ENCODE results near the gene PIK3C2G.

Gene PIK3C2G

DNA sequence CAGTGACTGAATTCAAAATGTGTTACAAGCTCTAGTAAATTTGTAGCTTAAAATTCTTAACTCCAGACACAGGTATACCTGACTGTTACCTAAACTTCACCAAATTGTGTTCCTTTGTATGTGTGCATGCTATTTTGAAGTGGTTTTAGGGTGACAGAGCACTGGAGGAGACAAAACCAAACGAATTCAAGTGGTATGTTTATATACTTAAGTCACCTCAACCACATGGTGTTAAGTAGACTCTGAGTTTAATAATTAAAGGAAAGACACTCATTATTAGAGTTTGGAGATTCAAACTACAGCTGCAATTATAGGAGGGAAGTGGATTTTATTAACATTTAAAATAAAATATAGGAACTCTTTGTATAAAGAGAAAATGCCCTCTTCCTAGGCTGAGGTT is 392.1 kb downstream of the PIK3C2G start:
- H3K79me2 ChIP-seq (ENCODE audit: control insufficient read depth, low read length) = no peaks in the 10 kb centered on the region
- H3K27me3 ChIP-seq (ENCODE audit: control insufficient read depth, low read length) = no peaks in the 10 kb centered on the region
- no peaks in the 10 kb centered on the region for H3K9me3 ChIP-seq (ENCODE audit: control insufficient read depth, insufficient read depth, low read length)
- no peak overlapping the region for H3K27ac ChIP-seq (ENCODE audit: low read depth, low read length)
- H3K4me2 ChIP-seq (ENCODE audit: low read length) = no peak overlapping the region
- no peaks in the 10 kb centered on the region for H4K20me1 ChIP-seq (ENCODE audit: control insufficient read depth, insufficient read depth, low read depth, low read length)
- no peak overlapping the region for H3K4me3 ChIP-seq (ENCODE audit: low read length)
- TF ChIP-seq, protein P1, sequence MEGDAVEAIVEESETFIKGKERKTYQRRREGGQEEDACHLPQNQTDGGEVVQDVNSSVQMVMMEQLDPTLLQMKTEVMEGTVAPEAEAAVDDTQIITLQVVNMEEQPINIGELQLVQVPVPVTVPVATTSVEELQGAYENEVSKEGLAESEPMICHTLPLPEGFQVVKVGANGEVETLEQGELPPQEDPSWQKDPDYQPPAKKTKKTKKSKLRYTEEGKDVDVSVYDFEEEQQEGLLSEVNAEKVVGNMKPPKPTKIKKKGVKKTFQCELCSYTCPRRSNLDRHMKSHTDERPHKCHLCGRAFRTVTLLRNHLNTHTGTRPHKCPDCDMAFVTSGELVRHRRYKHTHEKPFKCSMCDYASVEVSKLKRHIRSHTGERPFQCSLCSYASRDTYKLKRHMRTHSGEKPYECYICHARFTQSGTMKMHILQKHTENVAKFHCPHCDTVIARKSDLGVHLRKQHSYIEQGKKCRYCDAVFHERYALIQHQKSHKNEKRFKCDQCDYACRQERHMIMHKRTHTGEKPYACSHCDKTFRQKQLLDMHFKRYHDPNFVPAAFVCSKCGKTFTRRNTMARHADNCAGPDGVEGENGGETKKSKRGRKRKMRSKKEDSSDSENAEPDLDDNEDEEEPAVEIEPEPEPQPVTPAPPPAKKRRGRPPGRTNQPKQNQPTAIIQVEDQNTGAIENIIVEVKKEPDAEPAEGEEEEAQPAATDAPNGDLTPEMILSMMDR (IDR thresholded peaks at IDR 0.05; ENCODE audit: low read depth, low read length, poor library complexity, severe bottlenecking) = no peak
- TF ChIP-seq EZH2phosphoT487 (IDR thresholded peaks at IDR 0.05; ENCODE audit: borderline replicate concordance, low read length) = no peak
- no peaks in the 10 kb centered on the region for H3F3A ChIP-seq (ENCODE audit: control insufficient read depth, insufficient read depth)
- H3K4me1 ChIP-seq (ENCODE audit: control insufficient read depth, low read length) = no peaks in the 10 kb centered on the region
- H3K36me3 ChIP-seq (ENCODE audit: control insufficient read depth, low read length) = no peaks in the 10 kb centered on the region
- H3K9me2 ChIP-seq (replicated peaks; ENCODE audit: control insufficient read depth, low read length) = no peaks in the 10 kb centered on the region

DNA sequence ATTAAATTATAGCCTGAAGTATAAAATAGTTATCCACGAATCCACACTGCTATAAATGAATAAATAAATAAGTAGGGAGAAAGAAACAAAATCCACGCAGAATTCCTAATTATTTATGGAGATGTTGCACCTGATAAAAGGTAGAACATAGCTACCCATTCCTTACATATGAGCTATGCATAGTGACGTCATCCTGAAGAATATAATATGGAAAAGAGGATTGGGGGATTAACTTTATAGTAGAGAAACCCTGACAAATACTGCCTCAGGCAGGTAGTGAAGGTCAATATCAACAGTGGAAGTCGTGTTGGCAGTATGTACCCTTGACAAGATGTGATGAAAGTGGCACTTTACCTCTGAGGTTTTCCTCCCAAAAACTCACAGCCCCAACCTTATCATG is 394.0 kb downstream of the PIK3C2G start:
- H3K4me3 ChIP-seq (ENCODE audit: low read length) = no peak overlapping the region
- no peaks in the 10 kb centered on the region for H3F3A ChIP-seq (ENCODE audit: control insufficient read depth, insufficient read depth)
- no peak overlapping the region for H3K4me2 ChIP-seq (ENCODE audit: low read length)
- H3K27me3 ChIP-seq (ENCODE audit: control insufficient read depth, low read length) = no peaks in the 10 kb centered on the region
- H4K20me1 ChIP-seq (ENCODE audit: control insufficient read depth, insufficient read depth, low read depth, low read length) = no peaks in the 10 kb centered on the region
- TF ChIP-seq, protein P1 (IDR thresholded peaks at IDR 0.05; ENCODE audit: low read depth, low read length, poor library complexity, severe bottlenecking) = no peak
- no peak for TF ChIP-seq EZH2phosphoT487 (IDR thresholded peaks at IDR 0.05; ENCODE audit: borderline replicate concordance, low read length)
- no peaks in the 10 kb centered on the region for H3K36me3 ChIP-seq (ENCODE audit: control insufficient read depth, low read length)
- no peaks in the 10 kb centered on the region for H3K79me2 ChIP-seq (ENCODE audit: control insufficient read depth, low read length)
- no peaks in the 10 kb centered on the region for H3K4me1 ChIP-seq (ENCODE audit: control insufficient read depth, low read length)
- H3K9me3 ChIP-seq (ENCODE audit: control insufficient read depth, insufficient read depth, low read length) = no peaks in the 10 kb centered on the region
- no peaks in the 10 kb centered on the region for H3K9me2 ChIP-seq (replicated peaks; ENCODE audit: control insufficient read depth, low read length)
- no peak overlapping the region for H3K27ac ChIP-seq (ENCODE audit: low read depth, low read length)

DNA sequence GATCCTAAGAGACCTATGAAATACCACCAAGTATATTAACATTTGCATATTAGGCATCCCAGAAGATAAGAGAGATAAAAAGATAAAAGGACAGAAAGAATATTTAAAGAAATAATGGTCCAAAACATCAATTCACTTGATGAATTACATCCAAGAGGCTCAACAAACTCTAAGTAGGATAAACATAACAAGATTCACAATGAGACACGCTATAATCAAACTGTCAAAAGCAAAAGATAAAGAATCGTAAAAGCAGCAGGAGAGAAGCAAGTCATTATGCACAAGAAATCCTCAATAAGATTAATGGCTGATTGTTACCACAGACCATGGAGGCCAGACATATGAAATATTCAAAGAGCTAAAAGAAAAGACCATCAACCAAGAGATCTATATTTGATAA is 396.9 kb downstream of the PIK3C2G start:
- Histone ChIP-seq H3K36me3 (ENCODE audit: control insufficient read depth, low read length) (no peaks in the 10 kb centered on the region), H3K27ac (ENCODE audit: low read depth, low read length) (no peak overlapping the region), H3K27me3 (ENCODE audit: control insufficient read depth, low read length) (no peaks in the 10 kb centered on the region), H3K4me2 (ENCODE audit: low read length) (no peak overlapping the region), H3F3A (ENCODE audit: control insufficient read depth, insufficient read depth) (no peaks in the 10 kb centered on the region), H4K20me1 (ENCODE audit: control insufficient read depth, insufficient read depth, low read depth, low read length) (no peaks in the 10 kb centered on the region), H3K4me3 (ENCODE audit: low read length) (no peak overlapping the region), H3K9me3 (ENCODE audit: control insufficient read depth, insufficient read depth, low read length) (no peaks in the 10 kb centered on the region), H3K9me2 (replicated peaks; ENCODE audit: control insufficient read depth, low read length) (no peaks in the 10 kb centered on the region), H3K4me1 (ENCODE audit: control insufficient read depth, low read length) (no peaks in the 10 kb centered on the region), H3K79me2 (ENCODE audit: control insufficient read depth, low read length) (no peaks in the 10 kb centered on the region)
- TF ChIP-seq, protein P1 (IDR thresholded peaks at IDR 0.05; ENCODE audit: low read depth, low read length, poor library complexity, severe bottlenecking) = no peak
- TF ChIP-seq EZH2phosphoT487 (IDR thresholded peaks at IDR 0.05; ENCODE audit: borderline replicate concordance, low read length) = no peak

DNA sequence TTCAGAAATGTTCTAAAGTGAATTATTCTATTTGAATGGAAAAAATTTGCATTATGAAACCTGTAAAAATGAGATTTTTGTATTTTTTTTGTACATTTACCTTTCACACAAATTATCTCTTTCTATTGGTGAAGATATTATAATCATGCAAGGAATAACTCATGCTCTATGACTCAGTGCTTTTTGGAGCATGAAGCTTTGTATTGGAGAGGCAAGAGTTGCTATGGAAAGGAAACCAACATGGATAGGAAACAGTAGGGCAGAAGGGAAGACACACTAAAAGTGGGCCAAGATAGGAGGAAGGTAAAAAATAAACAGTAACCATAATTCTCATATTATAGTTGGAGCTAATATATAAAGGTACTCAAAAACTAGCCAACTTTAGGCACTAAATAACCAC is 397.5 kb downstream of the PIK3C2G start:
- Histone ChIP-seq H3K9me3 (ENCODE audit: control insufficient read depth, insufficient read depth, low read length) (no peaks in the 10 kb centered on the region), H3K27ac (ENCODE audit: low read depth, low read length) (no peak overlapping the region), H3K4me1 (ENCODE audit: control insufficient read depth, low read length) (no peaks in the 10 kb centered on the region), H3F3A (ENCODE audit: control insufficient read depth, insufficient read depth) (no peaks in the 10 kb centered on the region), H3K9me2 (replicated peaks; ENCODE audit: control insufficient read depth, low read length) (no peaks in the 10 kb centered on the region), H3K36me3 (ENCODE audit: control insufficient read depth, low read length) (no peaks in the 10 kb centered on the region), H3K4me3 (ENCODE audit: low read length) (no peak overlapping the region), H3K79me2 (ENCODE audit: control insufficient read depth, low read length) (no peaks in the 10 kb centered on the region), H3K4me2 (ENCODE audit: low read length) (no peak overlapping the region), H4K20me1 (ENCODE audit: control insufficient read depth, insufficient read depth, low read depth, low read length) (no peaks in the 10 kb centered on the region), H3K27me3 (ENCODE audit: control insufficient read depth, low read length) (no peaks in the 10 kb centered on the region)
- TF ChIP-seq, protein P1 (IDR thresholded peaks at IDR 0.05; ENCODE audit: low read depth, low read length, poor library complexity, severe bottlenecking) = no peak
- TF ChIP-seq EZH2phosphoT487 (IDR thresholded peaks at IDR 0.05; ENCODE audit: borderline replicate concordance, low read length) = no peak
